Psoas muscle (tissue), 8 donors: Measurements from ENCODE around the gene PSEN1. TPM values are rescaled to one million over a fixed set of nuclear protein-coding genes. Genes with fewer than 3 reads are reported as not detected.
"Not testable (repeated sequence)": the region's sequence is repeated elsewhere in the genome, so short reads cannot be mapped to it uniquely, and the experiment has no call there.

Experiments used
- ATAC-seq, 4 donors: fragments of 200-7000 bp; cut with Tn5 transposase; one replicate each; pipeline ENCODE4 v1.9.1; 2020; ENCODE audit warnings: moderate library complexity in 3 of 4, mild to moderate bottlenecking in 2 of 4
- DNase-seq, 2 donors: peaks; one replicate each; pipeline ENCODE4 v3.0.0-alpha.2; 2020
- H3K27ac ChIP-seq: fragments of 200-600 bp; one replicate; pipeline ENCODE4 v1.8.0; 2022
- H3K27me3 ChIP-seq, 3 donors: fragments of 200-600 bp in 1 of 3; one replicate each; pipeline versions ENCODE4 v1.6.1 to v1.8.0; 2013 to 2022; ENCODE audit warnings: low read length in 2 of 3, mild to moderate bottlenecking in 2 of 3, moderate library complexity in 1 of 3; ENCODE audit not compliant: insufficient read depth in 3 of 3
- H3K36me3 ChIP-seq, 2 donors: fragments of 200-600 bp in 1 of 2; one replicate each; pipeline versions ENCODE4 v1.6.1 to v1.8.0; 2013 to 2022; ENCODE audit warnings: low read depth in 1 of 2, mild to moderate bottlenecking in 1 of 2, moderate library complexity in 1 of 2; ENCODE audit not compliant: insufficient read depth in 1 of 2
- H3K4me1 ChIP-seq: fragments of 200-600 bp; one replicate; pipeline ENCODE4 v1.8.0; 2022
- H3K4me3 ChIP-seq: fragments of 200-600 bp; one replicate; pipeline ENCODE4 v1.8.0; 2022; ENCODE audit warnings: mild to moderate bottlenecking
- H3K9me3 ChIP-seq: fragments of 200-600 bp; one replicate; pipeline ENCODE4 v1.8.0; 2022
- WGBS, 3 donors: extraction: QIAGEN DNeasy Blood & Tissue Kit; methylation state at CpG; one replicate each; pipeline versions ENCODE4 v1.1.6 to v1.1.7; 2013; 5-methylcytosine and 5-hydroxymethylcytosine counted together
- intact Hi-C, 2 donors: fragments of 100-400 bp; cut with DNase I; formaldehyde crosslinking; loops; one replicate each; pipeline versions ENCODE4 v1.11.0 to v1.14.2; 2022
- polyA plus RNA-seq, 3 donors: library from polyadenylated mRNA; stranded (reverse); fragments of 200-250 nt; gene quantifications; one replicate each; pipeline ENCODE4 v1.2.3, GENCODE V29; 2013
- total RNA-seq, 4 donors: library from RNA; stranded (reverse); fragmentation: NEBNext Ultra II Directional in 2 of 4; extraction: Animal tissue kit (Norgen Biotek cat#: 25700) in 2 of 4; gene quantifications; one replicate each; pipeline versions ENCODE4 v1.2.1 to v1.2.4, GENCODE V29; 2021 to 2023
- TF ChIP-seq, protein P1 (sequence below): fragments of 200-600 bp; IDR thresholded peaks from one replicate; pipeline ENCODE4 v1.8.0; 2022; ENCODE audit warnings: antibody characterized with exemption
- donor health status: healthy with polysubstance abuse.
- donor health status: DM: no; HTN: no; CAD: no; lungs with moderate emphysema.
- donor health status: Bipolar disorder and iron deficiency.
- donor health status: healthy.
- donor health status: DM: yes; HTN: yes; CAD: no.
- donor health status: DM: no; HTN: no; CAD: no.
- donor health status: DM: no; HTN: no; CAD: no.
- donor health status: DM: yes; HTN: yes; CAD: no.

The PSEN1 gene
- total and polyA plus RNA-seq, 7 donors: 14.2 to 32.5 (median 19.1) TPM

DNA sequence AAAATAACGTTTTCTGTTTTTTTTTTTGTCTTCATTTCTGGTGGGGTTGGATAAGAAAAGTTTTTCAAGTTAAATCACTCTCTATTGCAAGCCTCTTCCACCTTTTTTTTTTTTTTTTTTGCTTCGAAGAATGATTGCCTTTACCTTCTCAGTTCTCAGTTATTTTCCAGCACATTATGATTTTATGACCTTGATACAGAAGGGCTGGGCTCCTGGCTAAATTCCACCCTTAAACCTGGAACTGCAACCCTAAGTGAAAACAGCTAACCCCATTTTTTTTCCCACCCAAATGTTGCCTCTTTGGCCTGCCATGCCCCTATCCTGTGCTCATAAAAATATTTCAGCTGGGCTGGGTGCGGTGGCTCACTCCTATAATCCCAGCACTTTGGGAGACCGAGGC is 31.4 kb downstream of the PSEN1 start:
- Histone ChIP-seq H3K27ac (no peak overlapping the region), H3K9me3 (no peaks in the 10 kb centered on the region), H3K4me1 (no peaks in the 10 kb centered on the region), H3K27me3 (no peaks in the 10 kb centered on the region), H3K36me3 (peaks cover 7 to 86% of the 10 kb centered on the region in 2 donors), H3K4me3 (no peak overlapping the region)
- intact Hi-C loops: loop anchor here in 1 of 2 donors (2.0 kb wide), 1 partner anchor 23 kb away; no protein-coding TSS in a partner anchor
- WGBS, 3 donors: 84 to 92% (median 85%) methylated on average over 4 of the region's 4 CpGs
- ATAC-seq (no peak), DNase-seq (no peak)
- TF ChIP-seq, protein P1, sequence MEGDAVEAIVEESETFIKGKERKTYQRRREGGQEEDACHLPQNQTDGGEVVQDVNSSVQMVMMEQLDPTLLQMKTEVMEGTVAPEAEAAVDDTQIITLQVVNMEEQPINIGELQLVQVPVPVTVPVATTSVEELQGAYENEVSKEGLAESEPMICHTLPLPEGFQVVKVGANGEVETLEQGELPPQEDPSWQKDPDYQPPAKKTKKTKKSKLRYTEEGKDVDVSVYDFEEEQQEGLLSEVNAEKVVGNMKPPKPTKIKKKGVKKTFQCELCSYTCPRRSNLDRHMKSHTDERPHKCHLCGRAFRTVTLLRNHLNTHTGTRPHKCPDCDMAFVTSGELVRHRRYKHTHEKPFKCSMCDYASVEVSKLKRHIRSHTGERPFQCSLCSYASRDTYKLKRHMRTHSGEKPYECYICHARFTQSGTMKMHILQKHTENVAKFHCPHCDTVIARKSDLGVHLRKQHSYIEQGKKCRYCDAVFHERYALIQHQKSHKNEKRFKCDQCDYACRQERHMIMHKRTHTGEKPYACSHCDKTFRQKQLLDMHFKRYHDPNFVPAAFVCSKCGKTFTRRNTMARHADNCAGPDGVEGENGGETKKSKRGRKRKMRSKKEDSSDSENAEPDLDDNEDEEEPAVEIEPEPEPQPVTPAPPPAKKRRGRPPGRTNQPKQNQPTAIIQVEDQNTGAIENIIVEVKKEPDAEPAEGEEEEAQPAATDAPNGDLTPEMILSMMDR: no peak

DNA sequence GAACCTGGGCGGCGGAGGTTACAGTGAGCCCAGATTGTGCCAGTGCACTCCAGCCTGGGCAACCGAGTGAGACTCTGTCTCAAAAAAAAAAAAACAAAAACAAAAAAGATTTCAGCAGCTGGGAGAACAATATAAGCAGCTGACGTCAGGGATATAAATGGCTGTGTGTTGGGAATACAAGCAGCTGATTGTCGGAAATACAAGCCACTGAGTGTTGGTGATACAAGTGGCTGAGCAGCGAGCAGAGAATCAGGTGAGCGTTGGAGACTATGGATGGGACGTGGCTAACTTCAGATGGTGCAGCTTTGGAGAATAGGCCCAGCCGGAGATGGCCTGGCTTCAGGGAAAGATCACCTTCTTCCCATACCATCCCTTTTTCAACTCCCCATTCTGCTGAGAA is 32.0 kb downstream of the PSEN1 start:
- Histone ChIP-seq H3K4me3 (no peak overlapping the region), H3K4me1 (no peaks in the 10 kb centered on the region), H3K27ac (no peak overlapping the region), H3K36me3 (peaks cover 7 to 86% of the 10 kb centered on the region in 2 donors), H3K9me3 (no peaks in the 10 kb centered on the region), H3K27me3 (no peaks in the 10 kb centered on the region)
- DNase-seq (no peak), ATAC-seq (peak in 3 of 4 donors; percentile 35 to 59 (median 53))
- TF ChIP-seq, protein P1: no peak
- 72 to 85% (median 74%) methylated on average over 9 of the region's 9 CpGs for WGBS, 3 donors
- intact Hi-C loops: no loop called here

DNA sequence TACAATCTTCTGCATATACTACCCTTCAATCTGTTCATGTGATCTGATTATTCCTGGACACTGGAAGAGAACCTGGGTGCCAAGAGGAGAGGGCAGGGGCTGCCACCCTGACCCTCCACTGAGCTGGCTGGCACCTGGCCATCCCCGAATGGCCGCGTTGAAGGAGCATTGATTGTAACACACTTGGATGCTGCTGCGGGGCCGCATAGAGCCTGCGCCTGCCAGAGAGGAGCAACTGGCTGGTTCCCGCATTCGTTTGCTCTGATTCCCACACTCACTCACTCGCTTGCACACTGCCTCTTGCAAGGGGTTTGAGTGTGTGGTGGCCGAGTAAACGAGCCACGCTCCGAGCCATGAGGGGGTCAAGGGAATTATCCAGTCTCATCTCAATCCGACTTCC is 32.4 kb downstream of the PSEN1 start:
- no peaks in the 10 kb centered on the region for H3K9me3 ChIP-seq
- H3K36me3 ChIP-seq: peaks cover 7 to 86% of the 10 kb centered on the region in 2 donors
- ATAC-seq (no peak), DNase-seq (no peak)
- no peak overlapping the region for H3K27ac ChIP-seq
- H3K4me1 ChIP-seq: no peaks in the 10 kb centered on the region
- H3K27me3 ChIP-seq: no peaks in the 10 kb centered on the region
- TF ChIP-seq, protein P1: no peak
- 89 to 92% (median 91%) methylated on average over 14 of the region's 14 CpGs for WGBS, 3 donors
- no peak overlapping the region for H3K4me3 ChIP-seq
- intact Hi-C loops: no loop called here

DNA sequence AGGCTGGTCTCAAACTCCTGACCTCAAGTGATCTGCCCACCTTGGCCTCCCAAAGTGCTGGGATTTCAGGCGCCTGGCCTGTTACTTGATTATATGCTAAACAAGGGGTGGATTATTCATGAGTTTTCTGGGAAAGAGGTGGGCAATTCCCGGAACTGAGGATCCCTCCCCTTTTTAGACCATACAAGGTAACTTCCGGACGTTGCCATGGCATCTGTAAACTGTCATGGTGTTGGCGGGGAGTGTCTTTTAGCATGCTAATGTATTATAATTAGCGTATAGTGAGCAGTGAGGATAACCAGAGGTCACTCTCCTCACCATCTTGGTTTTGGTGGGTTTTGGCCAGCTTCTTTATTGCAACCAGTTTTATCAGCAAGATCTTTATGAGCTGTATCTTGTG is 33.5 kb downstream of the PSEN1 start:
- WGBS, 3 donors: 90 to 95% (median 91%) methylated on average over 6 of the region's 6 CpGs
- not testable (repeated sequence) for H3K27ac ChIP-seq, H3K27me3 ChIP-seq, H3K9me3 ChIP-seq, H3K4me3 ChIP-seq, H3K4me1 ChIP-seq, ATAC-seq, DNase-seq
- intact Hi-C loops: loop anchor here (5.0 to 10.0 kb wide), 3 partner anchors 105 to 302 kb away; no protein-coding TSS in a partner anchor
- H3K36me3 ChIP-seq: peaks cover 7 to 86% of the 10 kb centered on the region in 2 donors

DNA sequence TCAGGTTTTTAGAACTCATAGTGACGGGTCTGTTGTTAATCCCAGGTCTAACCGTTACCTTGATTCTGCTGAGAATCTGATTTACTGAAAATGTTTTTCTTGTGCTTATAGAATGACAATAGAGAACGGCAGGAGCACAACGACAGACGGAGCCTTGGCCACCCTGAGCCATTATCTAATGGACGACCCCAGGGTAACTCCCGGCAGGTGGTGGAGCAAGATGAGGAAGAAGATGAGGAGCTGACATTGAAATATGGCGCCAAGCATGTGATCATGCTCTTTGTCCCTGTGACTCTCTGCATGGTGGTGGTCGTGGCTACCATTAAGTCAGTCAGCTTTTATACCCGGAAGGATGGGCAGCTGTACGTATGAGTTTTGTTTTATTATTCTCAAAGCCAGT is 34.4 kb downstream of the PSEN1 start:
- Histone ChIP-seq H3K4me3 (no peak overlapping the region), H3K4me1 (no peaks in the 10 kb centered on the region), H3K27me3 (no peaks in the 10 kb centered on the region), H3K9me3 (no peaks in the 10 kb centered on the region), H3K27ac (no peak overlapping the region), H3K36me3 (peaks cover 7 to 86% of the 10 kb centered on the region in 2 donors)
- TF ChIP-seq, protein P1: no peak
- no peak for ATAC-seq
- intact Hi-C loops: loop anchor here (5.0 to 10.0 kb wide), 3 partner anchors 104 to 302 kb away; no protein-coding TSS in a partner anchor
- DNase-seq: no peak
- 88 to 91% (median 89%) methylated on average over 11 of the region's 11 CpGs for WGBS, 3 donors
